K562 (cell line): ENCODE measurements around the gene PTCD3. TPM values are rescaled to one million over a fixed set of nuclear protein-coding genes. Genes with fewer than 3 reads are reported as not detected.
A peak's percentile ranks its signal among the peaks of the same experiment; 100 is the strongest.

Experiments
- ATAC-seq: fragments of 200-7000 bp; cut with Tn5 transposase; 3 replicates; pipeline ENCODE4 v1.9.1; 2020; ENCODE audit warnings: moderate library complexity
- BruUV-seq: library from RNA; stranded (reverse); fragments of 400-500 nt; replicated peaks from 2 replicates; lab custom pipeline; 2021; lab: Mats Ljungman, UMichigan
- CTCF ChIA-PET: fragments of 300-600 bp; formaldehyde crosslinking; extraction: SDS; loops from one replicate; lab custom pipeline; 2021; ENCODE audit warnings: low intra/inter-chr PET ratio; lab: Yijun Ruan, JAX
- POLR2A ChIA-PET: fragments of 300-600, 350-650 bp; sonication (Branson Sonifier 250); formaldehyde crosslinking; extraction: SDS; loops from one replicate; lab custom pipeline; 2021; ENCODE audit warnings: antibody characterized with exemption, inconsistent platforms; lab: Yijun Ruan, JAX
- DNase-seq, 4 experiments: peaks; one replicate each; pipeline versions ENCODE4 v3.0.0 to v3.0.0-alpha.2; 2011 to 2018; ENCODE audit warnings: low spot score in 3 of 4, mixed read lengths in 3 of 4; ENCODE audit errors: extremely low read depth in 1 of 4
- FAIRE-seq: peaks from 2 replicates; lab custom pipeline; 2011; peaks lifted over from hg19 to GRCh38; lab: Jason Lieb, UNC
- H2AFZ ChIP-seq: 2 replicates; pipeline ENCODE4 v1.6.0; 2011; ENCODE audit warnings: low read depth, low read length, control low read depth, inconsistent platforms
- H3K27ac ChIP-seq: fragments of 200-600 bp; 3 replicates; pipeline ENCODE4 v1.8.0; 2011; ENCODE audit warnings: low read depth, mild to moderate bottlenecking, control low read depth, inconsistent platforms, low read length, moderate library complexity, mixed read lengths; ENCODE audit errors: extremely low read depth
- H3K27me3 ChIP-seq, 2 experiments: fragments of 300-600 bp in 1 of 2; 2 replicates in 1 of 2; 3 replicates in 1 of 2; pipeline versions ENCODE4 v1.6.0 to v1.8.0; 2011; ENCODE audit warnings: inconsistent platforms in 2 of 2, low read length in 2 of 2, mild to moderate bottlenecking in 1 of 2, mixed read lengths in 1 of 2, moderate library complexity in 1 of 2; ENCODE audit not compliant: control insufficient read depth in 2 of 2, insufficient read depth in 2 of 2
- H3K36me3 ChIP-seq: fragments of 300-600 bp; 3 replicates; pipeline ENCODE4 v1.8.0; 2011; ENCODE audit warnings: mild to moderate bottlenecking, low read length, inconsistent platforms; ENCODE audit not compliant: control insufficient read depth, insufficient read depth
- H3K4me1 ChIP-seq, 2 experiments: fragments of 200-600 bp in 1 of 2; replicated peaks in 1 of 2; 2 replicates in 1 of 2; 3 replicates in 1 of 2; pipeline versions ENCODE4 v1.5.1 to v1.8.0; 2011; ENCODE audit warnings: inconsistent platforms in 2 of 2, low read length in 2 of 2, mild to moderate bottlenecking in 1 of 2, mixed read lengths in 1 of 2, moderate library complexity in 1 of 2; ENCODE audit not compliant: control insufficient read depth in 2 of 2, insufficient read depth in 2 of 2
- H3K4me2 ChIP-seq: 2 replicates; pipeline ENCODE4 v1.6.1; 2011; ENCODE audit warnings: low read length, control low read depth, inconsistent platforms, mixed read lengths; ENCODE audit not compliant: insufficient read depth
- H3K4me3 ChIP-seq: fragments of 200-600 bp; sonication (generic), shearing (Covaris generic); 2 replicates; pipeline ENCODE4 v1.5.1; 2016; ENCODE audit warnings: control low read depth, inconsistent platforms
- H3K79me2 ChIP-seq: fragments of 200-600 bp; 3 replicates; pipeline ENCODE4 v1.8.0; 2011; ENCODE audit warnings: low read length, inconsistent platforms; ENCODE audit not compliant: control insufficient read depth, insufficient read depth
- H3K9ac ChIP-seq, 2 experiments: 2 replicates each; pipeline versions ENCODE4 v1.6.0 to v1.6.1; 2011; ENCODE audit warnings: low read depth in 2 of 2, low read length in 2 of 2, control low read depth in 1 of 2, inconsistent platforms in 1 of 2, mild to moderate bottlenecking in 1 of 2, mixed read lengths in 1 of 2; ENCODE audit not compliant: insufficient read depth in 1 of 2
- H3K9me1 ChIP-seq: one replicate; pipeline ENCODE4 v1.6.0; 2011; ENCODE audit warnings: inconsistent platforms, mild to moderate bottlenecking, low read length, moderate library complexity; ENCODE audit not compliant: control insufficient read depth, insufficient read depth
- H3K9me3 ChIP-seq: replicated peaks from 2 replicates; pipeline ENCODE4 v1.5.1; 2011; ENCODE audit warnings: low read depth, low read length, inconsistent platforms; ENCODE audit not compliant: control insufficient read depth, insufficient read depth
- H4K20me1 ChIP-seq: replicated peaks from 2 replicates; pipeline ENCODE4 v1.6.1; 2011; ENCODE audit warnings: low read length, inconsistent platforms, mixed read lengths; ENCODE audit not compliant: control insufficient read depth, insufficient read depth
- FOSL1 ChIP-seq: fragments of 200-800 bp; sonication (Bioruptor generic); conservative IDR thresholded peaks from 2 replicates; pipeline ENCODE4 v1.6.1; 2016; ENCODE audit warnings: missing genetic modification characterization, missing compliant biosample characterization
- KLF10 ChIP-seq: fragments of 250-450 bp; sonication (Bioruptor Pico); IDR thresholded peaks from 2 replicates; pipeline ENCODE4 v1.6.1; 2021; ENCODE audit warnings: matching md5 sums
- MYNN ChIP-seq, 2 experiments: sonication (generic); formaldehyde crosslinking in 1 of 2; IDR thresholded peaks; 2 replicates each; pipeline versions ENCODE4 v1.5.0 to v1.6.1; 2016 to 2020; ENCODE audit warnings: antibody characterized with exemption in 1 of 2, missing genetic modification reagents in 1 of 2
- NCOR1 ChIP-seq: fragments of 450-650 bp; IDR thresholded peaks from 2 replicates; pipeline ENCODE4 v1.6.1; 2016; ENCODE audit warnings: mild to moderate bottlenecking, moderate library complexity
- PHF8 ChIP-seq: fragments of 200-600 bp; sonication (generic); IDR thresholded peaks from 2 replicates; pipeline ENCODE4 v1.6.1; 2012; ENCODE audit warnings: mixed run types, mild to moderate bottlenecking, inconsistent platforms, low read length, moderate library complexity, borderline replicate concordance
- POLR2A ChIP-seq: fragments of 450-650 bp; conservative IDR thresholded peaks from 2 replicates; pipeline ENCODE4 v1.6.1; 2016
- POLR2AphosphoS5 ChIP-seq: IDR thresholded peaks from 2 replicates; pipeline ENCODE4 v1.6.1; 2011; ENCODE audit warnings: mild to moderate bottlenecking, low read depth, low read length, moderate library complexity; ENCODE audit not compliant: control insufficient read depth, insufficient read depth
- POLR2B ChIP-seq: fragments of 450-650 bp; IDR thresholded peaks from 2 replicates; pipeline ENCODE4 v1.6.1; 2018; ENCODE audit warnings: low read depth; ENCODE audit not compliant: partially characterized antibody
- POLR2G ChIP-seq: fragments of 200-400 bp; formaldehyde crosslinking; IDR thresholded peaks from 2 replicates; pipeline ENCODE4 v1.6.1; 2017; ENCODE audit warnings: low read depth, mild to moderate bottlenecking, antibody characterized with exemption, low read length, moderate library complexity
- POLR2H ChIP-seq: IDR thresholded peaks from 2 replicates; pipeline ENCODE4 v1.6.1; 2016; ENCODE audit warnings: missing genetic modification characterization, low read depth, mild to moderate bottlenecking, control low read depth, missing compliant biosample characterization, moderate library complexity
- RBM22 ChIP-seq: fragments of 200-400 bp; formaldehyde crosslinking; IDR thresholded peaks from 2 replicates; pipeline ENCODE4 v1.6.1; 2018; ENCODE audit warnings: low read length, low read depth; ENCODE audit not compliant: poor library complexity, severe bottlenecking
- SUPT5H ChIP-seq: fragments of 450-650 bp; IDR thresholded peaks from 2 replicates; pipeline ENCODE4 v1.6.1; 2016
- THRA ChIP-seq: fragments of 450-650 bp; IDR thresholded peaks from 2 replicates; pipeline ENCODE4 v1.6.1; 2017; ENCODE audit warnings: mild to moderate bottlenecking, moderate library complexity
- WGBS: fragments of 100-300 bp; shearing (Covaris generic); methylation state at CpG from one replicate; pipeline ENCODE4 v1.1.6; 2016; ENCODE audit warnings: low coverage, mixed read lengths; ENCODE audit not compliant: insufficient coverage; ENCODE audit errors: missing lambda C conversion rate; 5-methylcytosine and 5-hydroxymethylcytosine counted together
- in situ Hi-C: fragments of 300-500 bp; cut with MboI; formaldehyde crosslinking; loops from 4 replicates; pipeline ENCODE4 v1.15.0; 2018; ENCODE audit warnings: inconsistent platforms, mixed read lengths
- intact Hi-C: fragments of 100-400 bp; cut with micrococcal nuclease; formaldehyde crosslinking; loops from 2 replicates; pipeline ENCODE4 v1.14.2; 2022
- polyA plus RNA-seq, 8 experiments: library from polyadenylated mRNA; depleted of rRNA in 4 of 8; stranded (reverse) in 5 of 8; unstranded in 3 of 8; fragments of >200 nt; fragmentation: Nextera tagmentation in 2 of 8; fragmentation: Illumina TruSeq in 1 of 8; extraction: Ambion mirVana in 2 of 8; extraction: Trizol in 1 of 8; gene quantifications; 2 replicates each; pipeline versions ENCODE4 v1.2.1 to v1.2.3, GENCODE V29; 2011 to 2014; ENCODE audit warnings: inconsistent platforms in 1 of 8, missing spikeins in 1 of 8
- total RNA-seq, 7 experiments: library from RNA; depleted of rRNA in 6 of 7; stranded (reverse); fragments of >200 nt in 6 of 7; fragmentation: Illumina TruSeq in 2 of 7; extraction: Trizol in 2 of 7; gene quantifications; 2 replicates each; pipeline versions ENCODE4 v1.2.1 to v1.2.3, GENCODE V29; 2011 to 2021; ENCODE audit warnings: low replicate concordance in 1 of 7

The PTCD3 gene
- total and polyA plus RNA-seq, 9 of the 15 experiments (the other 6 are each of a cell fraction or from before 2014, with no cell fraction given), result 65.2 to 241 (median 172) TPM

- H4K20me1 ChIP-seq, result no peaks in the 10 kb centered on the region
- H3K4me2 ChIP-seq, result no peak overlapping the region
- H3K36me3 ChIP-seq, result peaks cover 92% of the 10 kb centered on the region
- ATAC-seq (peak; percentile 14; the same call in 2 of the 3 replicates), FAIRE-seq (no peak), DNase-seq (no peak)
- no peak overlapping the region for H3K27ac ChIP-seq
- no peaks in the 10 kb centered on the region for H3K4me1 ChIP-seq
- no peak overlapping the region for H3K9ac ChIP-seq
- in situ Hi-C loops (no loop called here), intact Hi-C loops (no loop called here)
- H3K9me3 ChIP-seq, result no peaks in the 10 kb centered on the region
- no peak for TF ChIP-seq FOSL1 (tag)
- peak; percentile 8; the same call in 1 of the 2 replicates for TF ChIP-seq POLR2A
- peak; percentile 82 for TF ChIP-seq RBM22
- TF ChIP-seq POLR2G, result peak; percentile 45; the same call in 1 of the 2 replicates
- peak; percentile 35; the same call in 1 of the 2 replicates for TF ChIP-seq POLR2AphosphoS5
- TF ChIP-seq SUPT5H, result peak; percentile 7; the same call in 1 of the 2 replicates
- 0 out of 2 replicates have a peak, but pooled peaks have one; percentile 11 for TF ChIP-seq NCOR1
- TF ChIP-seq POLR2H (tag), result 0 out of 2 replicates have a peak, but pooled peaks have one; percentile 30
- TF ChIP-seq KLF10, result 0 out of 2 replicates have a peak, but pooled peaks have one; percentile 61
- no peak for TF ChIP-seq PHF8
- 0 out of 2 replicates have a peak, but pooled peaks have one; percentile 17 for TF ChIP-seq MYNN (IDR thresholded peaks at IDR 0.05)
- no peak for TF ChIP-seq MYNN (CRISPR knock-in tag; IDR thresholded peaks at IDR 0.05)
- no peak for TF ChIP-seq THRA
- TF ChIP-seq POLR2B, result peak; percentile 17
- no peak overlapping the region for H2AFZ ChIP-seq
- POLR2A ChIA-PET, result interaction anchor here (0.6 to 1.1 kb wide), 5 partner anchors 8 to 73 kb away, joined by 3 to 4 read pairs (median 3); no protein-coding TSS in a partner anchor
- CTCF ChIA-PET, result no interaction called here
- H3K4me3 ChIP-seq, result no peak overlapping the region
- no peaks in the 10 kb centered on the region for H3K9me1 ChIP-seq
- no peaks in the 10 kb centered on the region for H3K79me2 ChIP-seq
- H3K27me3 ChIP-seq, result no peaks in the 10 kb centered on the region
- 58% methylated on average over 3 of the region's 3 CpGs for WGBS
- BruUV-seq, result no TSS peak
Measured at GRCh38 chr2:86142436-86143257, 36.6 kb downstream of the PTCD3 start.
